Cardiac muscle cell (in vitro differentiated cells and primary cell): ENCODE data around the gene PFKFB1. TPM values are rescaled to one million over a fixed set of nuclear protein-coding genes. Genes with fewer than 3 reads are reported as not detected.

Experiments used
- DNase-seq, 2 donors: peaks; one replicate each; pipeline versions ENCODE4 v3.0.0 to v3.0.0-alpha.2; 2010 to 2017; ENCODE audit warnings: low read depth in 1 of 2, low spot score in 1 of 2
- H3K27ac ChIP-seq: fragments of 200-600 bp; sonication (generic); 2 replicates; pipeline ENCODE4 v1.5.1; 2016
- H3K27me3 ChIP-seq: fragments of 200-600 bp; sonication (generic); 2 replicates; pipeline ENCODE4 v1.6.0; 2016; ENCODE audit warnings: control low read depth
- H3K36me3 ChIP-seq: fragments of 200-600 bp; sonication (generic); 2 replicates; pipeline ENCODE4 v1.5.1; 2016; ENCODE audit warnings: control low read depth
- H3K4me1 ChIP-seq: fragments of 200-600 bp; sonication (generic); 2 replicates; pipeline ENCODE4 v1.8.1; 2017; ENCODE audit warnings: low read depth, mild to moderate bottlenecking, mixed run types
- H3K4me3 ChIP-seq: fragments of 200-600 bp; sonication (generic); 2 replicates; pipeline ENCODE4 v1.5.1; 2016; ENCODE audit warnings: mild to moderate bottlenecking
- H3K9me3 ChIP-seq: fragments of 200-600 bp; sonication (generic); 2 replicates; pipeline ENCODE4 v1.5.1; 2017; ENCODE audit warnings: low read depth, mild to moderate bottlenecking, control low read depth
- CTCF ChIP-seq: IDR thresholded peaks from 2 replicates; pipeline ENCODE4 v1.5.1; 2012; ENCODE audit warnings: low read depth, mild to moderate bottlenecking, low read length
- polyA plus RNA-seq: library from polyadenylated mRNA; unstranded; fragments of >200 nt; fragmentation: Nextera tagmentation; extraction: Ambion mirVana; gene quantifications from 2 replicates; pipeline ENCODE4 v1.2.1, GENCODE V29; 2016
- total RNA-seq: library from RNA; depleted of rRNA; stranded (reverse); fragments of >200 nt; gene quantifications from 2 replicates; pipeline ENCODE4 v1.2.3, GENCODE V29; 2016

Gene PFKFB1
- total and polyA plus RNA-seq, 2 experiments from 2014 or later = 0.15 to 0.33 TPM

DNA sequence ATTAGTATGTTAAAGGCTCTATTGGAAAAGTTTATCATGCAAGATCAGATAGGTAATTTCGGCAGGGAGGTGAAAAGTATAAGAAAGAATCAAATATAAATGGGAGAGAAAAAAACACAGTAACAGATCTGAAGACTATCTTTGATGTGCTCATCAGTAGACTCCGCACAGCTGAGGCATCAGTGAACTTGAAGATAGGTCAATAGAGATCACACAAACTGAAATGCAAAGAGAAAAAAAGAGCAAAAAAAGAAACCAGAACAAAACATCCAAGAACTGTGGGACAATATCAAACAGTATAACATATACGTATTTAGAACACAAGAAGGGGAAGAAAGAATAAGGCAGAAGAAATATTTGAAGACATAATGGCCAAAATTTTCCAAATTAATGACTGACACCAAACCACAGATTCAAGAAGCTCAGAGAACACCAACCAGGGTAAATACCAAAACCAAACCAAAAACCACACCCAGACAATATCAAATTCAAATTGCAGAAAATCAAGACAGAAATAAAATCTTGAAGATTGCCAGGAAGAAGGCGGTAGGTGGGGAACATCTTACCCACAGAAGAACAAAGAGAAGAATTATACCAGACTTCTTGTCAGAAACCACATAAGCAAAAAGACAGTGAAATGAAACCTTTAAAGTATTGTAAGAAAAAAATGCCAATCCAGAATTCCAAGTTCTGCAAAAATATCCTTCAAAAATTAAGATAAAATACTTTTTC lies 29.1 kb downstream of the PFKFB1 start:
- no peaks in the 10 kb centered on the region for H3K9me3 ChIP-seq
- H3K27ac ChIP-seq = no peak overlapping the region

GRCh38 chrX:54961750-54962149 lies 32.2 kb downstream of the PFKFB1 start:
- no peak for DNase-seq
- H3K27me3 ChIP-seq = no peaks in the 10 kb centered on the region
- no peaks in the 10 kb centered on the region for H3K36me3 ChIP-seq
- no peak overlapping the region for H3K4me3 ChIP-seq
- H3K4me1 ChIP-seq = no peaks in the 10 kb centered on the region
- TF ChIP-seq CTCF = no peak
- no peaks in the 10 kb centered on the region for H3K9me3 ChIP-seq
- no peak overlapping the region for H3K27ac ChIP-seq

More for the DNA sequence above, 29.1 kb downstream of the PFKFB1 start:
- H3K4me3 ChIP-seq = no peak overlapping the region
- no peaks in the 10 kb centered on the region for H3K36me3 ChIP-seq
- TF ChIP-seq CTCF = no peak
- no peaks in the 10 kb centered on the region for H3K27me3 ChIP-seq
- no peaks in the 10 kb centered on the region for H3K4me1 ChIP-seq
- no peak for DNase-seq

DNA sequence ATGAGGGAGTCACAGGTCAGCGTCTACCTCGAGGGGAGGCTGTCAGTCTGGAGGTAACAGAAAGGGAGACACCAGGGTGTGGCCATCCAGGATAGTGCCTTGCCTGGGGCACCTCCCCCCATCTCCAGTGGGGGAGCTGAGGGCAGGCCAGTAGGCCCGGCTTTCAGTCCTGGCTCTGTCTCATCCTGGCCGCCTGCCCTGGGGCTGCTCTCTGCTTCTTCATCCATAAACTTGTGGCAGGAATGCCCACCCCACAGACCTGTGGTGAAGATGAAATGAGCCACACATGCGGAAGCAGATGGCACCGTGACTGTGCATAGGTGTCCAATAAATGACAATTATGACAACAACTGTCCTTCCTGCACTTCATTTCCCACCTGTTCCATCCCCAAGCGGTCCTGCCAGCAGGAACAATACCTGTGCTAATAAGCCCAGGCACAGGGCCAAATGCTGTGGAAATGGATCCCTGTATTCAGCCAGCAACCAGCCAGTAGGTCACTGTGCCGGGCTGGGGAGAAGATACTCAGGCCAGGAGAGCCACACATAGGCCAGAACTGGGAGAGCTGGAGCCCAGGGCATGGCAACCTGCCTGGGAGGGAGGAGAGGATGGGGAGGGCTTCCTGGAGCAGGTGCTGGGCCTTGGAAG lies 43.1 kb downstream of the PFKFB1 start:
- no peak overlapping the region for H3K27ac ChIP-seq
- H3K27me3 ChIP-seq = no peaks in the 10 kb centered on the region
- no peaks in the 10 kb centered on the region for H3K36me3 ChIP-seq
- H3K4me3 ChIP-seq = no peak overlapping the region
- no peak for DNase-seq
- no peak for TF ChIP-seq CTCF
- H3K9me3 ChIP-seq = peaks cover 5% of the 10 kb centered on the region
- H3K4me1 ChIP-seq = no peaks in the 10 kb centered on the region

DNA sequence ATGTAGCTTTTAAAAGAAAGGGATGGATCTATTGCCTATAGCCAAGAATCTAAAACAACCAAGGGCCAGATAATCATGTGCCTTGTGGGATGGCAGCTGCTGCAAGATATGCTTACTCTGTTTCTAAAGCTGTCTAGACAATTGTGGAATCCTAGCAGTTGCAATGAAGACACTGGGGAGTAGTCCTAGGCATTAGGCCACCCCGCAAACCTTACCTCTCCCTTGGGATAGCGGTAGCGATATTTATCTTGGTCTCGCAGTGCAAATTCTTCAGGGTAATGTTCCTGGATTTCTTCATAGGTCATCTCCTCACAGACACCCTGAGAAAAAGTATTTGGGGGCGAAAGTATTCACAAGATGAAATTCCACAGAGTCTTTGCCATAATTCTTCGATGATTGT lies 48.8 kb downstream of the PFKFB1 start:
- no peaks in the 10 kb centered on the region for H3K27me3 ChIP-seq
- no peaks in the 10 kb centered on the region for H3K36me3 ChIP-seq
- H3K27ac ChIP-seq = no peak overlapping the region
- DNase-seq = no peak
- H3K4me1 ChIP-seq = no peaks in the 10 kb centered on the region
- no peak for TF ChIP-seq CTCF
- no peak overlapping the region for H3K4me3 ChIP-seq
- H3K9me3 ChIP-seq = no peaks in the 10 kb centered on the region

GRCh38 chrX:54944816-54945215 lies 49.2 kb downstream of the PFKFB1 start:
- Histone ChIP-seq H3K27ac (no peak overlapping the region), H3K36me3 (no peaks in the 10 kb centered on the region), H3K4me3 (no peak overlapping the region), H3K27me3 (no peaks in the 10 kb centered on the region), H3K9me3 (no peaks in the 10 kb centered on the region), H3K4me1 (no peaks in the 10 kb centered on the region)
- DNase-seq = no peak
- no peak for TF ChIP-seq CTCF
